OCI-LY7 (cell line): ENCODE data around the gene PIP4K2A.

Source experiments
- EZH2phosphoT487 ChIP-seq: fragments of 200-600 bp; sonication (generic); IDR thresholded peaks from 2 replicates; pipeline ENCODE4 v1.6.1; 2018; ENCODE audit warnings: low read depth, borderline replicate concordance, mild to moderate bottlenecking, mixed run types, antibody characterized with exemption, low read length, moderate library complexity, mixed read lengths
- TF ChIP-seq, protein P1 (sequence below): fragments of 200-600 bp; sonication (generic); conservative IDR thresholded peaks from 2 replicates; pipeline ENCODE4 v1.5.1; 2014; ENCODE audit warnings: mild to moderate bottlenecking, antibody characterized with exemption, low read length, moderate library complexity, mixed read lengths

GRCh38 chr10:22646388-22646853 is 68.0 kb downstream of the PIP4K2A start:
- TF ChIP-seq, protein P1, sequence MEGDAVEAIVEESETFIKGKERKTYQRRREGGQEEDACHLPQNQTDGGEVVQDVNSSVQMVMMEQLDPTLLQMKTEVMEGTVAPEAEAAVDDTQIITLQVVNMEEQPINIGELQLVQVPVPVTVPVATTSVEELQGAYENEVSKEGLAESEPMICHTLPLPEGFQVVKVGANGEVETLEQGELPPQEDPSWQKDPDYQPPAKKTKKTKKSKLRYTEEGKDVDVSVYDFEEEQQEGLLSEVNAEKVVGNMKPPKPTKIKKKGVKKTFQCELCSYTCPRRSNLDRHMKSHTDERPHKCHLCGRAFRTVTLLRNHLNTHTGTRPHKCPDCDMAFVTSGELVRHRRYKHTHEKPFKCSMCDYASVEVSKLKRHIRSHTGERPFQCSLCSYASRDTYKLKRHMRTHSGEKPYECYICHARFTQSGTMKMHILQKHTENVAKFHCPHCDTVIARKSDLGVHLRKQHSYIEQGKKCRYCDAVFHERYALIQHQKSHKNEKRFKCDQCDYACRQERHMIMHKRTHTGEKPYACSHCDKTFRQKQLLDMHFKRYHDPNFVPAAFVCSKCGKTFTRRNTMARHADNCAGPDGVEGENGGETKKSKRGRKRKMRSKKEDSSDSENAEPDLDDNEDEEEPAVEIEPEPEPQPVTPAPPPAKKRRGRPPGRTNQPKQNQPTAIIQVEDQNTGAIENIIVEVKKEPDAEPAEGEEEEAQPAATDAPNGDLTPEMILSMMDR = no peak
- no peak for TF ChIP-seq EZH2phosphoT487
